Vagina (tissue), 2 donors: ENCODE measurements around the gene ROPN1B.

Experiments used
- POLR2A ChIP-seq, 2 donors: fragments of 450-650 bp; IDR thresholded peaks; one replicate each; pipeline ENCODE4 v1.6.1; 2017; ENCODE audit warnings: antibody characterized with exemption in 2 of 2, mild to moderate bottlenecking in 2 of 2, moderate library complexity in 2 of 2
- TF ChIP-seq, protein P1 (sequence below), 3 experiments: fragments of 450-650 bp in 2 of 3; fragments of 200-600 bp in 1 of 3; sonication (generic) in 1 of 3; IDR thresholded peaks; one replicate each; pipeline ENCODE4 v1.5.1; 2017 to 2019; ENCODE audit warnings: antibody characterized with exemption in 3 of 3, mild to moderate bottlenecking in 2 of 3, moderate library complexity in 2 of 3

DNA sequence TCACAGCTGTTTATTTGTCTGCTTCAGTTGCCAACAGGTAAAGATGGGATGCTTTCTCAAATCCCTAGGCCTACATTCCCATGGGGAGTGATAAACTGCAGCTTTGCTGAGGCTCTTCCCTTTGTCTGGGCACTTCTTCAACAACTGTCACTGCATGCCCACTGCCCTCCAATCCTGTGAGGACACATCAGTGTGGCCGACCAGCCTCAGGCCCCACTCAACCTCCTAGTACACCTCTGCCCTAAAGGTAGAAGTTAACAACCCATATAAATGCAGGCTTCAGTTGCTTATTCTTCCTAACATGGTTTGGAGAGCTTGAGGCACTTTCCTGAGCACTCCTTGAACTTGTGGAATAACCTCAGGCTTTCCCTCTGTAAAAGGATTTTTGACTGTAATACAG, 49.6 kb downstream of the ROPN1B start:
- TF ChIP-seq POLR2A (IDR thresholded peaks at IDR 0.05) = no peak
- TF ChIP-seq, protein P1, sequence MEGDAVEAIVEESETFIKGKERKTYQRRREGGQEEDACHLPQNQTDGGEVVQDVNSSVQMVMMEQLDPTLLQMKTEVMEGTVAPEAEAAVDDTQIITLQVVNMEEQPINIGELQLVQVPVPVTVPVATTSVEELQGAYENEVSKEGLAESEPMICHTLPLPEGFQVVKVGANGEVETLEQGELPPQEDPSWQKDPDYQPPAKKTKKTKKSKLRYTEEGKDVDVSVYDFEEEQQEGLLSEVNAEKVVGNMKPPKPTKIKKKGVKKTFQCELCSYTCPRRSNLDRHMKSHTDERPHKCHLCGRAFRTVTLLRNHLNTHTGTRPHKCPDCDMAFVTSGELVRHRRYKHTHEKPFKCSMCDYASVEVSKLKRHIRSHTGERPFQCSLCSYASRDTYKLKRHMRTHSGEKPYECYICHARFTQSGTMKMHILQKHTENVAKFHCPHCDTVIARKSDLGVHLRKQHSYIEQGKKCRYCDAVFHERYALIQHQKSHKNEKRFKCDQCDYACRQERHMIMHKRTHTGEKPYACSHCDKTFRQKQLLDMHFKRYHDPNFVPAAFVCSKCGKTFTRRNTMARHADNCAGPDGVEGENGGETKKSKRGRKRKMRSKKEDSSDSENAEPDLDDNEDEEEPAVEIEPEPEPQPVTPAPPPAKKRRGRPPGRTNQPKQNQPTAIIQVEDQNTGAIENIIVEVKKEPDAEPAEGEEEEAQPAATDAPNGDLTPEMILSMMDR (IDR thresholded peaks at IDR 0.05) = no peak
